Astrocyte (in vitro differentiated cells and primary cell): ENCODE results near the gene UNG.

Experiments
- EZH2 ChIP-seq: IDR thresholded peaks from 2 replicates; pipeline ENCODE4 v1.6.1; 2012; ENCODE audit warnings: mild to moderate bottlenecking, low read length, inconsistent platforms; ENCODE audit not compliant: insufficient read depth
- TF ChIP-seq, protein P1 (sequence below): IDR thresholded peaks from 2 replicates; pipeline ENCODE4 v1.5.1; 2011; ENCODE audit warnings: low read depth, mild to moderate bottlenecking, inconsistent platforms, low read length, moderate library complexity; ENCODE audit not compliant: insufficient read depth

DNA sequence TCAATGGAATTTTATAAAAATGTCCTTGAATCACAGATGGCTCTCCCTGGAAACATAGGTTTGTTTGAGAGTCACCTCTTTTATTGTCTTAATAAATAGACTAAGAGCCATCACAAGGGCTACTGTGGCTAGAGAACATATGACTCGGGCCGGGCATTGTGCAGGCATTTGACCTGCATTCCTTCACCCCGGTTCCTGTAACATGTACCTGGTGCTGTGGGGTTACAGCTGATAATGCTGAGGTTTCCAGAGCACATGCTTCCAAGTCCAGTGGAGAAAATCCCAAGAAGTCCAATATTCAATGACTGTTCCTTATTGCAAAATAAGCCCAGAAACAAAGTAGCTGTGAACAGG lies 18.0 kb downstream of the UNG start:
- TF ChIP-seq, protein P1, sequence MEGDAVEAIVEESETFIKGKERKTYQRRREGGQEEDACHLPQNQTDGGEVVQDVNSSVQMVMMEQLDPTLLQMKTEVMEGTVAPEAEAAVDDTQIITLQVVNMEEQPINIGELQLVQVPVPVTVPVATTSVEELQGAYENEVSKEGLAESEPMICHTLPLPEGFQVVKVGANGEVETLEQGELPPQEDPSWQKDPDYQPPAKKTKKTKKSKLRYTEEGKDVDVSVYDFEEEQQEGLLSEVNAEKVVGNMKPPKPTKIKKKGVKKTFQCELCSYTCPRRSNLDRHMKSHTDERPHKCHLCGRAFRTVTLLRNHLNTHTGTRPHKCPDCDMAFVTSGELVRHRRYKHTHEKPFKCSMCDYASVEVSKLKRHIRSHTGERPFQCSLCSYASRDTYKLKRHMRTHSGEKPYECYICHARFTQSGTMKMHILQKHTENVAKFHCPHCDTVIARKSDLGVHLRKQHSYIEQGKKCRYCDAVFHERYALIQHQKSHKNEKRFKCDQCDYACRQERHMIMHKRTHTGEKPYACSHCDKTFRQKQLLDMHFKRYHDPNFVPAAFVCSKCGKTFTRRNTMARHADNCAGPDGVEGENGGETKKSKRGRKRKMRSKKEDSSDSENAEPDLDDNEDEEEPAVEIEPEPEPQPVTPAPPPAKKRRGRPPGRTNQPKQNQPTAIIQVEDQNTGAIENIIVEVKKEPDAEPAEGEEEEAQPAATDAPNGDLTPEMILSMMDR: no peak
- TF ChIP-seq EZH2: no peak
